Retinal pigment epithelial cell (primary cell): Measurements from ENCODE around the gene STK11IP.

ENCODE experiments used
- DNase-seq: peaks from one replicate; pipeline ENCODE4 v3.0.0-alpha.2; 2010; ENCODE audit warnings: low read depth
- H3K4me3 ChIP-seq: 2 replicates; pipeline ENCODE4 v1.5.1; 2011; ENCODE audit warnings: mild to moderate bottlenecking, low read length, control low read depth, moderate library complexity
- CTCF ChIP-seq: conservative IDR thresholded peaks from 2 replicates; pipeline ENCODE4 v1.5.1; 2011; ENCODE audit warnings: low read depth, low read length, control low read depth, inconsistent platforms

The STK11IP gene

GRCh38 chr2:219614076-219614860 lies 16.6 kb downstream of the STK11IP start:
- no peak overlapping the region for H3K4me3 ChIP-seq
- no peak for DNase-seq
- TF ChIP-seq CTCF, result no peak

GRCh38 chr2:219615036-219615435 lies 17.4 kb downstream of the STK11IP start:
- no peak for DNase-seq
- TF ChIP-seq CTCF, result no peak
- H3K4me3 ChIP-seq, result no peak overlapping the region

- TF ChIP-seq CTCF, result no peak
- no peak for DNase-seq
- H3K4me3 ChIP-seq, result no peak overlapping the region
These were observed 18.2 kb downstream of the STK11IP start for GRCh38 chr2:219615894-219616293.

GRCh38 chr2:219616550-219616949 lies 18.9 kb downstream of the STK11IP start:
- no peak for TF ChIP-seq CTCF
- no peak for DNase-seq
- H3K4me3 ChIP-seq, result no peak overlapping the region

GRCh38 chr2:219618733-219619122 lies 21.1 kb downstream of the STK11IP start:
- TF ChIP-seq CTCF, result no peak
- DNase-seq, result no peak

GRCh38 chr2:219619235-219619634 lies 21.6 kb downstream of the STK11IP start:
- no peak overlapping the region for H3K4me3 ChIP-seq
- TF ChIP-seq CTCF, result no peak
- DNase-seq, result no peak

More at GRCh38 chr2:219618733-219619122, 21.1 kb downstream of the STK11IP start:
- no peak overlapping the region for H3K4me3 ChIP-seq

GRCh38 chr2:219620546-219620945 lies 22.9 kb downstream of the STK11IP start:
- no peak for DNase-seq
- H3K4me3 ChIP-seq, result no peak overlapping the region
- no peak for TF ChIP-seq CTCF
